ENCODE measurements around the gene TPSD1. TPM values are rescaled to one million over a fixed set of nuclear protein-coding genes. Genes with fewer than 3 reads are reported as not detected.
"Not testable (repeated sequence)": the region's sequence is repeated elsewhere in the genome, so short reads cannot be mapped to it uniquely, and the experiment has no call there.

Gene TPSD1
- total RNA-seq, 3 donors from 2014 or later: 0.35 to 4.3 (median 0.58) TPM

GRCh38 chr16:1295465-1295864 lies 39.6 kb downstream of the TPSD1 start:
- Histone ChIP-seq H3K4me3 (no peak overlapping the region), H3K9me3 (no peaks in the 10 kb centered on the region), H3K36me3 (ENCODE audit: low read depth) (no peaks in the 10 kb centered on the region), H3K4me1 (ENCODE audit: low read depth) (peaks cover 6% of the 10 kb centered on the region)
- no peak for TF ChIP-seq CTCF (IDR thresholded peaks at IDR 0.05)
- ATAC-seq: no peak
- no peak for DNase-seq
- intact Hi-C loops (cut with DNase I, micrococcal nuclease): no loop called here

GRCh38 chr16:1296688-1297017 lies 40.8 kb downstream of the TPSD1 start:
- DNase-seq; ATAC-seq; H3K4me3 ChIP-seq; H3K9me3 ChIP-seq; intact Hi-C loops (cut with DNase I, micrococcal nuclease); H3K36me3 ChIP-seq (ENCODE audit: low read depth): not testable (repeated sequence)
- H3K4me1 ChIP-seq (ENCODE audit: low read depth): peaks cover 11% of the 10 kb centered on the region

GRCh38 chr16:1297018-1297696 lies 41.3 kb downstream of the TPSD1 start:
- Histone ChIP-seq H3K4me1 (ENCODE audit: low read depth) (peaks cover 11% of the 10 kb centered on the region), H3K9me3 (no peaks in the 10 kb centered on the region), H3K36me3 (ENCODE audit: low read depth) (no peaks in the 10 kb centered on the region), H3K4me3 (no peak overlapping the region)
- intact Hi-C loops (cut with DNase I, micrococcal nuclease): no loop called here
- no peak for TF ChIP-seq CTCF (IDR thresholded peaks at IDR 0.05)
- ATAC-seq (peak; percentile 86), DNase-seq (peak in 1 of 3 donors; percentile 56)

GRCh38 chr16:1298406-1298805 lies 42.5 kb downstream of the TPSD1 start:
- DNase-seq (peak in 1 of 3 donors; percentile 29), ATAC-seq (no peak)
- intact Hi-C loops (cut with DNase I, micrococcal nuclease): no loop called here
- Histone ChIP-seq H3K4me3 (no peak overlapping the region), H3K9me3 (no peaks in the 10 kb centered on the region), H3K36me3 (ENCODE audit: low read depth) (no peaks in the 10 kb centered on the region), H3K4me1 (ENCODE audit: low read depth) (peaks cover 19% of the 10 kb centered on the region)
- TF ChIP-seq CTCF (IDR thresholded peaks at IDR 0.05): no peak

GRCh38 chr16:1299012-1299867 lies 43.4 kb downstream of the TPSD1 start:
- intact Hi-C loops (cut with DNase I, micrococcal nuclease): no loop called here
- H3K4me1 ChIP-seq (ENCODE audit: low read depth): peaks cover 24% of the 10 kb centered on the region
- no peaks in the 10 kb centered on the region for H3K36me3 ChIP-seq (ENCODE audit: low read depth)
- TF ChIP-seq CTCF (IDR thresholded peaks at IDR 0.05): no peak
- peak in 2 of 3 donors; percentile 47 to 65 for DNase-seq
- H3K9me3 ChIP-seq: no peaks in the 10 kb centered on the region
- ATAC-seq: peak; percentile 13
- no peak overlapping the region for H3K4me3 ChIP-seq

- Histone ChIP-seq H3K4me3 (no peak overlapping the region), H3K9me3 (no peaks in the 10 kb centered on the region), H3K4me1 (ENCODE audit: low read depth) (peaks cover 24% of the 10 kb centered on the region), H3K36me3 (ENCODE audit: low read depth) (no peaks in the 10 kb centered on the region)
- TF ChIP-seq CTCF (IDR thresholded peaks at IDR 0.05): no peak
- DNase-seq (peak in 1 of 3 donors; percentile 27), ATAC-seq (no peak)
- intact Hi-C loops (cut with DNase I, micrococcal nuclease): no loop called here
Measured at GRCh38 chr16:1299868-1300203, 44.0 kb downstream of the TPSD1 start.

Data from mucosa of descending colon (tissue), 3 donors.